HG02678 (cell line): ENCODE measurements around the gene FBXL3.
"Not testable (repeated sequence)": the region's sequence is repeated elsewhere in the genome, so short reads cannot be mapped to it uniquely, and the experiment has no call there.

Experiments
- ATAC-seq: cut with Tn5 transposase; IDR thresholded peaks from one replicate; pipeline ENCODE4 v1.9.1; 2021; ENCODE audit warnings: mild to moderate bottlenecking, moderate library complexity; ENCODE audit not compliant: unreplicated experiment

Gene FBXL3

GRCh38 chr13:77028202-77028601 lies 1.2 kb upstream of the FBXL3 start:
- ATAC-seq = no peak

- ATAC-seq = peak; percentile 57
These were observed 601 bp downstream of the FBXL3 start for GRCh38 chr13:77026255-77026860.

- no peak for ATAC-seq
These were observed 4.6 kb downstream of the FBXL3 start for GRCh38 chr13:77022341-77022740.

- no peak for ATAC-seq
These were observed 7.2 kb downstream of the FBXL3 start for GRCh38 chr13:77019756-77020155.

GRCh38 chr13:77016888-77017623 lies 9.9 kb downstream of the FBXL3 start:
- no peak for ATAC-seq

GRCh38 chr13:77016251-77016812 lies 10.6 kb downstream of the FBXL3 start:
- ATAC-seq = no peak

GRCh38 chr13:77014906-77015685 lies 11.9 kb downstream of the FBXL3 start:
- ATAC-seq = no peak

- no peak for ATAC-seq
These were observed 13.0 kb downstream of the FBXL3 start for GRCh38 chr13:77013853-77014542.

- not testable (repeated sequence) for ATAC-seq
These were observed 17.2 kb downstream of the FBXL3 start for GRCh38 chr13:77009719-77010118.

- no peak for ATAC-seq
These were observed 17.9 kb downstream of the FBXL3 start for GRCh38 chr13:77009011-77009410.

- ATAC-seq = not testable (repeated sequence)
These were observed 18.6 kb downstream of the FBXL3 start for GRCh38 chr13:77008337-77008736.

GRCh38 chr13:77002590-77003190 lies 24.3 kb downstream of the FBXL3 start:
- no peak for ATAC-seq

- no peak for ATAC-seq
These were observed 24.9 kb downstream of the FBXL3 start for GRCh38 chr13:77001963-77002587.

- ATAC-seq = no peak
These were observed 25.4 kb downstream of the FBXL3 start for GRCh38 chr13:77001540-77001939.

GRCh38 chr13:77000475-77000874 lies 26.5 kb downstream of the FBXL3 start:
- no peak for ATAC-seq

GRCh38 chr13:76994281-76994680 lies 32.7 kb downstream of the FBXL3 start:
- no peak for ATAC-seq

GRCh38 chr13:76993473-76993872 lies 33.5 kb downstream of the FBXL3 start:
- no peak for ATAC-seq

- no peak for ATAC-seq
These were observed 33.9 kb downstream of the FBXL3 start for GRCh38 chr13:76993021-76993420.

- no peak for ATAC-seq
These were observed 34.4 kb downstream of the FBXL3 start for GRCh38 chr13:76992548-76993001.
